ENCODE measurements around the gene TTPAL. TPM values are rescaled to one million over a fixed set of nuclear protein-coding genes. Genes with fewer than 3 reads are reported as not detected.
"Not testable (repeated sequence)": the region's sequence is repeated elsewhere in the genome, so short reads cannot be mapped to it uniquely, and the experiment has no call there.

The TTPAL gene
- total RNA-seq, 1 donor from 2014 or later: 14.8 TPM

GRCh38 chr20:44468044-44468782 lies 7.5 kb upstream of the TTPAL start:
- DNase-seq (ENCODE audit: low spot score): no peak

- no peak for DNase-seq (ENCODE audit: low spot score)
Observed at GRCh38 chr20:44470327-44470726, 5.3 kb upstream of the TTPAL start.

DNA sequence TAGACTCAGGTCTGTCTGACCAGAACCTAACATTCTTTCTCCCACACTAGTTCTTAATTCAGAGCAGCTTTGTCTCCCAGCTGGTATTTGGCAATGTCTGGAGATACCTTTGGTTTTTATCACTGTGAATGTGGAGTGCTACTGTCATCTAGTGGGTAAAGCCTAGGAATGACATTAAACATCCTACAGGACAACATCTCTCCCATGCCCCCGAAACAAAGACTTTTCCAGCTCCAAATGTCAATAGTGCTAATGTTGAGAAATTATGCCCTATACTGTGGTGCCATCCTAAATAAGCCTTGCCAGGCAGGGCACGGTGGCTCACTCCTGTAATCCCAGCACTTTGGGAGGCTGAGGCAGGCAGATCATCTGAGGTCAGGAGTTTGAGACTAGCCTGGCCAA lies 4.2 kb upstream of the TTPAL start:
- no peak for DNase-seq (ENCODE audit: low spot score)

GRCh38 chr20:44472283-44472682 lies 3.4 kb upstream of the TTPAL start:
- DNase-seq (ENCODE audit: low spot score): not testable (repeated sequence)

- DNase-seq (ENCODE audit: low spot score): no peak
Observed at GRCh38 chr20:44475372-44475693, 341 bp upstream of the TTPAL start.

DNA sequence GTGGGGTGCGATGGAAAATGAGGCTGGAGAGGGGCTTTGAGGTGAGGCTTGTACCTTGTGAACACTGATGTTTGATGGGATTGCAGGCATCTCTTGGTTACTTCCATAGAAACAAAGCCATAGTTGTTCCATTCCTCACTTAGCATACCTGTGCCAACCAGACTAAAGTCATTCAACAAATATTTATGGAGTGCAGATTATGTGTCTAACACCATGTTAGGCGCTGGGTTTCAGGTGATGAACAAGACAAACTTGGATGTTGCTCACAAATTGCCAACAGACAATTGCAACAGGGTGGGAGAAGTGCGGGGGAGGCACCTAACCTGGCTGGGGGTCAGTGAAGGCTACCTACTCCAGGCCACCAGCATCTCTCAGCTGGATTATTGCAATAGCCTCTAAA lies 1.5 kb downstream of the TTPAL start:
- no peak for DNase-seq (ENCODE audit: low spot score)

- DNase-seq (ENCODE audit: low spot score): no peak
Observed at GRCh38 chr20:44478206-44478605, 2.5 kb downstream of the TTPAL start.

- DNase-seq (ENCODE audit: low spot score): no peak
Observed at GRCh38 chr20:44479643-44480042, 4.0 kb downstream of the TTPAL start.

- DNase-seq (ENCODE audit: low spot score): no peak
Observed at GRCh38 chr20:44480097-44480496, 4.4 kb downstream of the TTPAL start.

DNA sequence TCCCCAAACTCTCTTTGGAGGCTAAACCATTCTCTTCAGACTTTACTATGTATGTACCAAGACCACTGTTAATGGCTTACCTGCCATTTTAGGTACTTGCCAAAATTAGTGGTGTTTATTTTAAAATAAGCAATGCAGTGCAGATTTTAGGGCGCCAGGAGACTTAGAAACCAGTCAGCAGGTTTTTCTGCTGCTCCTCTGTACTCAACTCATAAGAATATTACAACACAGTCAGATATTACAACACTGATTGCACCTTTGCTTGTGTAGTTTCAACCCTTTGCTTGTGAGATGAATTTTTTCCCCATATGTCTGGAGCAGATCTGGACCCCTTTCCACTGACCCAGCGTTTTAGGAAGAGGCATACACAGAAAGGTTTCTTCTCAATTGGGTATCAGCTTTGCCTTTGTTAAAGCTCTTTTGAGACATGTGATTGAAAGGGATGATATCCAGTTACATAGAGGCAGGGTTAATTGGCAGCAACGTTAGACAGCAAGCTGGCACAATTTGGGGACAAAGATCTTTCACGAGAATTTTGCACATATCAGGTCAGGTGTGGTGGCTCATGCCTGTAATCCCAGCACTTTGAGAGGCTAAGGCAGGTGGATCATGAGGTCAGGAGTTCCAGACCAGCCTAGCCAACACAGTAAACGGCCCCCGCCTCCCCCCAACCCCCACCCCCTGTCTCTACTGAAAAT lies 6.2 kb downstream of the TTPAL start:
- DNase-seq (ENCODE audit: low spot score): no peak

GRCh38 chr20:44483112-44483511 lies 7.4 kb downstream of the TTPAL start:
- DNase-seq (ENCODE audit: low spot score): no peak

GRCh38 chr20:44485078-44485829 lies 9.6 kb downstream of the TTPAL start:
- no peak for DNase-seq (ENCODE audit: low spot score)

- no peak for DNase-seq (ENCODE audit: low spot score)
Observed at GRCh38 chr20:44485830-44486198, 10.1 kb downstream of the TTPAL start.

GRCh38 chr20:44488551-44488950 lies 12.9 kb downstream of the TTPAL start:
- no peak for DNase-seq (ENCODE audit: low spot score)

- DNase-seq (ENCODE audit: low spot score): no peak
Observed at GRCh38 chr20:44489223-44489622, 13.5 kb downstream of the TTPAL start.

DNA sequence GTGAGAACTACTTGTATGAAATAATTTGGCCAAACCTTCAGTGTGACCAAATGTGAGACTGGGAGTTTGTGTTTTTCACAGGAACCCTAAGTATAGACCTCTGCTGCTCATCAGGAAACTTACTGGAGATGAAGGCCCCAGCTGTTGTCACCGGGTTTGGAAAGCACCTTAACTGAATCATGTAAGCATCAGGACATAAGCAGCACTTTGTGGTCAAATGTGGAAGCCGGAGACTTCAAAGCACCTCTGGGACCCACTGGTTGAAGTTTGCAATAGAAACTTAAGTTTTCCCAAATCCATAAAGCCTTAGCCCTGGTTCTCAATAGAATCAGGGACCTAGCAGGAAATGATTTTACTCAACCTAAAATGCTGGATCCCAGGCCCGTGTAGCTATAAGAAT lies 14.3 kb downstream of the TTPAL start:
- no peak for DNase-seq (ENCODE audit: low spot score)

GRCh38 chr20:44491635-44492395 lies 16.1 kb downstream of the TTPAL start:
- DNase-seq (ENCODE audit: low spot score): no peak

- no peak for DNase-seq (ENCODE audit: low spot score)
Observed at GRCh38 chr20:44494266-44494665, 18.6 kb downstream of the TTPAL start.

DNA sequence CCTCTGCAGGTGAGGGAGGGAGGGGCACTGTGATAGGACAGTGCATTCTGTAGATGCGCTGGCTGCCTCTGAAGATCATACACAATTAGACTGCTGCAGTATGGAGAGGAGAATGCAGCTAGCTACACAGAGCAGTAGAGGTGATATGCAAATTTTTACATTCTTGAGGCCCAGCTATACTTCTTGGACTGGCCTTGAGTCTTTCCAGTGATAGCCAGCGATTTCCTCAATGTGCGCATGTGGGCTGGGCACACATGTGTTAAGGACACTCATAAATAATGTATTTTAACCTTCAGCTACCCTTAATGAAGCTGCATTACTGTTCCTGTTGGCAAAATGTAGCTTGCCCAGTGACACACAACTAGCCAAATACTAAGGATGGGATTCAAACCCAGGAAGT lies 19.0 kb downstream of the TTPAL start:
- no peak for DNase-seq (ENCODE audit: low spot score)

- DNase-seq (ENCODE audit: low spot score): no peak
Observed at GRCh38 chr20:44495257-44495656, 19.6 kb downstream of the TTPAL start.

DNA sequence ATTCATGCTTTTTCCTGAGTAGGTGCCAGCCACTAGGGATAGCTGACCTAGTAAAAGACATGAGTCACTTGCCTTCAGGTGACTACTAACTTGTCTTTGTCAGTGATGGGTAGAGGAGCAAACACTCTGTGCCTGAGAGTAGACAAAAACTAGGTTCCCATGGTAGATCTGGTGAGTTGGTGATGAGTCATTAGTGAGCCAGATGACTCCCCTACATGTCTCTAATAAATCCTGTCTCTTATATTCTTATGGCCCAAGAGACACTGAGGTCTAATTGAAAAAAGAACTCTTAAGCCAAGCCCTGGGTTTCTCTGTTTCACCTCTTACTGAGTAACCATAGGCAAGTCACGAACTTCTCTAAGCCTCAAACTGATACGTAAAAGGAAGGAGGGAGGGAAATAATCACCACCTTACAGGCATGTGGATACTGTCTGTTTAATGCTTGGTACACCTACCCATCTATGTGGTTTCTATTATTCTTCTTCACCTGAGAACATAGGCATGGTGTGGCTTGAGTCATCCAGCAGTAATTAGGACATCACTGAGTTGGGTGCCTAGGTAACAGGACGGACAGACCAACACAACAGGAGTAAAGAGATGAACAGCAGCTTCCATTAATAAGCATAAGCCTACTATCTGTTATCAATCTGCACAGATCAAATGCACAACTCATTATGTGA lies 20.3 kb downstream of the TTPAL start:
- DNase-seq (ENCODE audit: low spot score): no peak

DNA sequence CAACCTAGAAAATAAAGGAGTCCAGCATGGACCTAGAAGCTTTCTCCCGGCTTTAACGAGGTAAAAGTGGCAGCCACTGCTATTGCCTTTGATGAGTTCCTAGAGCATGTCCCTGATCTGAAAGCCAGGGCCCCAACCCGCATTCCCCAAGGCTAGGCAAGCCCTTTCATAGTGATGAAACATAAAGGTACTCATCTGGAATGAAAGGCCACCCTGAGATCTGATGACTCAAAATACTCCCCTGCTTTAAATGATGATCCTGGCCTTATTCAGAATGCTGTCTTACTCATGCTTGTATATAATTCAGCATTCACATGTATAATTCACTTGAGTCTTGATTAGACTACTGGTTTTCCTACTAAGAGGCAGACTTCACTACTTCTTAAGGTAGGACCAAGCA lies 21.3 kb downstream of the TTPAL start:
- no peak for DNase-seq (ENCODE audit: low spot score)

All from mucosa of gallbladder (tissue), 1 donor.